PC-9 (cell line): Measurements from ENCODE around the gene NELFA. TPM values are rescaled to one million over a fixed set of nuclear protein-coding genes. Genes with fewer than 3 reads are reported as not detected.

Experiments used
- BruUV-seq: library from RNA; stranded (reverse); fragments of 400-500 nt; replicated peaks from 2 replicates; lab custom pipeline; 2021; lab: Mats Ljungman, UMichigan
- CTCF ChIA-PET: fragments of 300-600 bp; sonication (Branson Sonifier 250); formaldehyde crosslinking; loops from one replicate; lab custom pipeline; 2022; ENCODE audit warnings: antibody characterized with exemption; lab: Charles Lee
- POLR2A ChIA-PET: fragments of 300-600 bp; sonication (Branson Sonifier 250); formaldehyde crosslinking; loops from one replicate; lab custom pipeline; 2022; ENCODE audit warnings: antibody characterized with exemption; ENCODE audit not compliant: unreplicated experiment; lab: Charles Lee
- DNase-seq, 2 experiments: peaks; one replicate each; pipeline versions ENCODE4 v3.0.0 to v3.0.0-alpha.2; 2015 to 2022; ENCODE audit warnings: mixed read lengths in 1 of 2
- H2AFZ ChIP-seq: fragments of 200-600 bp; sonication (generic); 2 replicates; pipeline ENCODE4 v1.8.1; 2017; ENCODE audit warnings: antibody characterized with exemption
- H3F3A ChIP-seq: fragments of 200-600 bp; sonication (generic); 2 replicates; pipeline ENCODE4 v1.8.1; 2017; ENCODE audit warnings: antibody characterized with exemption, mild to moderate bottlenecking, low read depth; ENCODE audit not compliant: insufficient read depth
- H3K27ac ChIP-seq: fragments of 200-600 bp; sonication (generic); 2 replicates; pipeline ENCODE4 v1.6.1; 2016; ENCODE audit warnings: mixed run types
- H3K27me3 ChIP-seq: fragments of 200-600 bp; sonication (generic); 2 replicates; pipeline ENCODE4 v1.6.1; 2016; ENCODE audit warnings: low read depth, mixed run types; ENCODE audit not compliant: insufficient read depth
- H3K36me3 ChIP-seq: fragments of 200-600 bp; sonication (generic); 2 replicates; pipeline ENCODE4 v1.6.1; 2016; ENCODE audit warnings: low read depth, mixed run types
- H3K4me1 ChIP-seq: fragments of 200-600 bp; sonication (generic); replicated peaks from 2 replicates; pipeline ENCODE4 v1.6.1; 2016; ENCODE audit warnings: mixed run types; ENCODE audit not compliant: insufficient read depth
- H3K4me2 ChIP-seq: fragments of 200-600 bp; sonication (generic); 2 replicates; pipeline ENCODE4 v1.6.1; 2017; ENCODE audit warnings: mixed run types
- H3K4me3 ChIP-seq: fragments of 200-600 bp; sonication (generic); 2 replicates; pipeline ENCODE4 v1.6.1; 2016; ENCODE audit warnings: mixed run types
- H3K79me2 ChIP-seq: fragments of 200-600 bp; sonication (generic); 2 replicates; pipeline ENCODE4 v1.6.1; 2017; ENCODE audit warnings: low read depth, mixed run types
- H3K9me2 ChIP-seq: fragments of 200-600 bp; sonication (generic); 2 replicates; pipeline ENCODE4 v1.8.1; 2017; ENCODE audit warnings: mild to moderate bottlenecking; ENCODE audit not compliant: insufficient read depth
- H3K9me3 ChIP-seq: fragments of 200-600 bp; sonication (generic); 2 replicates; pipeline ENCODE4 v1.8.1; 2016; ENCODE audit warnings: low read depth; ENCODE audit not compliant: insufficient read depth
- H4K20me1 ChIP-seq: fragments of 200-600 bp; sonication (generic); 2 replicates; pipeline ENCODE4 v1.8.1; 2017; ENCODE audit not compliant: insufficient read depth
- CTCF ChIP-seq: fragments of 200-600 bp; sonication (generic); conservative IDR thresholded peaks from 2 replicates; pipeline ENCODE4 v1.6.1; 2017; ENCODE audit warnings: mixed run types, antibody characterized with exemption, mild to moderate bottlenecking, moderate library complexity
- EZH2 ChIP-seq: fragments of 200-600 bp; sonication (generic); IDR thresholded peaks from 2 replicates; pipeline ENCODE4 v1.8.0; 2017; ENCODE audit warnings: antibody characterized with exemption, low read depth
- intact Hi-C: fragments of 100-400 bp; cut with micrococcal nuclease; formaldehyde crosslinking; loops from one replicate; pipeline ENCODE4 v1.10.0; 2022; ENCODE audit not compliant: unreplicated experiment
- total RNA-seq: library from RNA; stranded (reverse); gene quantifications from 2 replicates; pipeline ENCODE4 v1.2.3, GENCODE V29; 2021

The NELFA gene
- total RNA-seq, 1 experiment from 2014 or later = 52.4 TPM

GRCh38 chr4:1993169-1993516 lies 15.6 kb downstream of the NELFA start:
- peaks cover 63% of the 10 kb centered on the region for H3K79me2 ChIP-seq
- H3K27ac ChIP-seq = no peak overlapping the region
- intact Hi-C loops = no loop called here
- no peak overlapping the region for H3K4me2 ChIP-seq
- peaks cover 14% of the 10 kb centered on the region; the same call in 1 of the 2 replicates for H3F3A ChIP-seq
- H3K36me3 ChIP-seq = peaks cover 11% of the 10 kb centered on the region
- no peak for DNase-seq
- ChIA-PET CTCF (no interaction called here), POLR2A (no interaction called here)
- peaks cover 33% of the 10 kb centered on the region for H4K20me1 ChIP-seq
- BruUV-seq = no TSS peak
- no peak overlapping the region for H2AFZ ChIP-seq
- no peak overlapping the region for H3K4me3 ChIP-seq
- peaks cover 8% of the 10 kb centered on the region; the same call in 1 of the 2 replicates for H3K9me3 ChIP-seq
- no peaks in the 10 kb centered on the region for H3K27me3 ChIP-seq
- TF ChIP-seq EZH2 = no peak
- TF ChIP-seq CTCF = no peak
- H3K9me2 ChIP-seq = no peaks in the 10 kb centered on the region
- H3K4me1 ChIP-seq = peaks cover 18% of the 10 kb centered on the region

GRCh38 chr4:1992468-1993168 lies 16.2 kb downstream of the NELFA start:
- no peak overlapping the region for H3K4me3 ChIP-seq
- ChIA-PET POLR2A (no interaction called here), CTCF (no interaction called here)
- H3K9me2 ChIP-seq = no peaks in the 10 kb centered on the region
- H3K9me3 ChIP-seq = peaks cover 8% of the 10 kb centered on the region; the same call in 1 of the 2 replicates
- peaks cover 10% of the 10 kb centered on the region for H3K36me3 ChIP-seq
- peaks cover 33% of the 10 kb centered on the region for H4K20me1 ChIP-seq
- DNase-seq = no peak
- intact Hi-C loops = no loop called here
- no peaks in the 10 kb centered on the region for H3K27me3 ChIP-seq
- no peak overlapping the region for H3K4me2 ChIP-seq
- H3F3A ChIP-seq = peaks cover 9% of the 10 kb centered on the region; the same call in 1 of the 2 replicates
- H2AFZ ChIP-seq = no peak overlapping the region
- H3K4me1 ChIP-seq = peaks cover 12% of the 10 kb centered on the region
- TF ChIP-seq EZH2 = no peak
- no peak for TF ChIP-seq CTCF
- BruUV-seq = no TSS peak
- H3K27ac ChIP-seq = no peak overlapping the region
- peaks cover 58% of the 10 kb centered on the region for H3K79me2 ChIP-seq

- intact Hi-C loops = no loop called here
- Histone ChIP-seq H3K9me3 (0 out of 2 replicates have a peak, but pooled peaks cover under 1% of the 10 kb centered on the region), H2AFZ (no peak overlapping the region), H3K79me2 (peaks cover 50% of the 10 kb centered on the region), H3K27me3 (no peaks in the 10 kb centered on the region), H3K4me2 (no peak overlapping the region), H3K4me1 (peaks cover 4% of the 10 kb centered on the region), H3K9me2 (no peaks in the 10 kb centered on the region), H4K20me1 (peaks cover 27% of the 10 kb centered on the region), H3K4me3 (no peak overlapping the region), H3F3A (peaks cover under 1% of the 10 kb centered on the region; the same call in 1 of the 2 replicates), H3K36me3 (0 out of 2 replicates have a peak, but pooled peaks cover 2% of the 10 kb centered on the region), H3K27ac (no peak overlapping the region)
- CTCF ChIA-PET = no interaction called here
- POLR2A ChIA-PET = no interaction called here
- no TSS peak for BruUV-seq
- no peak for TF ChIP-seq EZH2
- no peak for TF ChIP-seq CTCF
- no peak for DNase-seq
Observed at GRCh38 chr4:1991596-1992434, 17.0 kb downstream of the NELFA start.
